Muscle of leg (tissue), 11 donors: ENCODE data around the gene GNB3. TPM values are rescaled to one million over a fixed set of nuclear protein-coding genes. Genes with fewer than 3 reads are reported as not detected.
"Not testable (repeated sequence)": the region's sequence is repeated elsewhere in the genome, so short reads cannot be mapped to it uniquely, and the experiment has no call there.

Experiments
- DNase-seq: peaks from one replicate; pipeline ENCODE4 v3.0.0; 2013
- H3K27ac ChIP-seq: one replicate; pipeline ENCODE4 v1.5.1; 2013; ENCODE audit warnings: mild to moderate bottlenecking, low read length, control low read depth
- H3K27me3 ChIP-seq: one replicate; pipeline ENCODE4 v1.6.1; 2013; ENCODE audit warnings: low read length; ENCODE audit not compliant: control insufficient read depth, insufficient read depth
- H3K36me3 ChIP-seq: one replicate; pipeline ENCODE4 v1.6.1; 2013; ENCODE audit warnings: low read length; ENCODE audit not compliant: control insufficient read depth, insufficient read depth
- H3K4me1 ChIP-seq: one replicate; pipeline ENCODE4 v1.6.1; 2013; ENCODE audit warnings: low read length; ENCODE audit not compliant: control insufficient read depth, insufficient read depth
- H3K4me3 ChIP-seq: one replicate; pipeline ENCODE4 v1.5.1; 2013; ENCODE audit warnings: low read length, control low read depth
- H3K9me3 ChIP-seq: replicated peaks from 2 replicates; pipeline ENCODE4 v1.6.1; 2013; ENCODE audit warnings: low read depth, low read length; ENCODE audit not compliant: control insufficient read depth
- WGBS: methylation state at CpG from one replicate; pipeline ENCODE4 v1.1.5; 2013; ENCODE audit warnings: missing lambda C conversion rate; ENCODE audit not compliant: insufficient coverage; 5-methylcytosine and 5-hydroxymethylcytosine counted together
- polyA plus RNA-seq, 8 donors: library from polyadenylated mRNA; unstranded; fragments of 120-200 nt; gene quantifications; one replicate each; pipeline versions ENCODE4 v1.2.1 to v1.2.3, GENCODE V29; 2013; ENCODE audit warnings: inconsistent platforms in 1 of 8, low replicate concordance in 1 of 8; ENCODE audit not compliant: insufficient read length in 8 of 8, insufficient read depth in 1 of 8
- total RNA-seq: library from RNA; stranded (reverse); fragments of 120-200 nt; gene quantifications from one replicate; pipeline ENCODE4 v1.2.4, GENCODE V29; 2013

GNB3 gene
- total and polyA plus RNA-seq, 9 donors, result 4.7 to 41.7 (median 22.4) TPM

DNA sequence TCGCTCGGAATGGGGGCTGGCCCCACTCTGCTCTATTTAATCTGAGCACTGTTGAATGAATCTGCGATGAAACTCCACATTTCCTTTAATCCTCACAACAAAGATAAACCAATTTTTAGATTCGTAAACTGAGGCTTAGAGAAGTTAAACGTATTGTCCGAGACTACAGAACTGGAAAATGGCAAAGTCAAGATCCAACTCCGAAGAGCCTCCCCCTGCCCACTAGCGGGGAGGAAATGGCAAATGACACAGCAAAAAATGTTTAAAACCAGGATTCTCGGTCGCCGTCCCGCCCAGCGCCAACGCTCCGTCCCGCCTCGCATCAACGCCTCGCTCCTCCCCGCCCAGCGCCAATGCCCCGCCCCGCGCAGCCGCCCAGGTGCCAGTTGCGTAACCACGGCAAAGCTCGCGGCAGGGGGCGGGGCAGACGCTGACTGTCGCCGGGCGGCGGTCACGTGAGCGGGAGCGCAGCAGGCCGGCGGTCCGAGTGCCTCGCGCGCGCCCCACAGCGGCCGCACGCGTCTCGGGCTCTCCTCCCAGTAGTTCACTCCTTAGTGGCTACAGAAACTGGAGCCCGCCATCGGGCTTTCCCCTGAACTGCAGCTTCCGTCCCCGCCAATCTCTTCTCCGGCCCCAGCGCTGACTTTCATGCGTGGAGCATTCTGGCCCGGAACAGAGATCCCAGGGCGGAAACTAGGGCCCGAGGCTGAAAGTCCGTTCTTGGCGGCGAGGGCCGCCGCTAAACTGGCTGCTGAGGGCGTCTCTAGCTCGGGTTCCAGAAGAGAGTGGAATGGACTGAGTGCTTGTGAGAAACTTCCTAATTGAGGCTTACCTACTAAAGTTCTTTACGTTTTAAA lies 50.3 kb downstream of the GNB3 start:
- peak overlapping the region; percentile 59 for H3K4me3 ChIP-seq
- no peaks in the 10 kb centered on the region for H3K9me3 ChIP-seq
- DNase-seq, result peak; percentile 99
- peaks cover 5% of the 10 kb centered on the region for H3K36me3 ChIP-seq
- under 1% methylated on average over 63 of the region's 68 CpGs for WGBS
- H3K27ac ChIP-seq, result peak overlapping the region; percentile 97
- H3K27me3 ChIP-seq, result no peaks in the 10 kb centered on the region
- peaks cover 8% of the 10 kb centered on the region for H3K4me1 ChIP-seq

DNA sequence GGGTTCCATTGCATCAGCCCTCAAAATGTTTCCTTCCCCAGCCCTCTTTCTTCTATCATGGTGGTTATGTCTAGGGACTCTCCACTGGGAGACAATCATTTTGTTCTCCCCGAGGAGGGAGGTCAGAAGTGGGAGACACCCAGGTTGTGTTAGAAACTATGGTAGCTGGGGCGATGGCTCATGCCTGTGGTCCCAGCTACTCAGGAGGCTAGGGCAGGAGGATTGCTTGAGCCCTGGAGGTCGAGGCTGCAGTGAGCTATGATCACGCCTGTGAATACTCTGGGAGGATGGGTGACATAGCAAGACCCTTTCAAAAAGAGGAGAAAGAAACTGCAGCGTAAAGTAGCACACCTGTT lies 50.9 kb downstream of the GNB3 start:
- 100% methylated on average over 1 of the region's 5 CpGs for WGBS
- H3K27me3 ChIP-seq, result no peaks in the 10 kb centered on the region
- no peak for DNase-seq
- H3K36me3 ChIP-seq, result peaks cover 5% of the 10 kb centered on the region
- peaks cover 8% of the 10 kb centered on the region for H3K4me1 ChIP-seq
- no peaks in the 10 kb centered on the region for H3K9me3 ChIP-seq
- peak overlapping the region; percentile 59 for H3K4me3 ChIP-seq
- H3K27ac ChIP-seq, result peak overlapping the region; percentile 97

DNA sequence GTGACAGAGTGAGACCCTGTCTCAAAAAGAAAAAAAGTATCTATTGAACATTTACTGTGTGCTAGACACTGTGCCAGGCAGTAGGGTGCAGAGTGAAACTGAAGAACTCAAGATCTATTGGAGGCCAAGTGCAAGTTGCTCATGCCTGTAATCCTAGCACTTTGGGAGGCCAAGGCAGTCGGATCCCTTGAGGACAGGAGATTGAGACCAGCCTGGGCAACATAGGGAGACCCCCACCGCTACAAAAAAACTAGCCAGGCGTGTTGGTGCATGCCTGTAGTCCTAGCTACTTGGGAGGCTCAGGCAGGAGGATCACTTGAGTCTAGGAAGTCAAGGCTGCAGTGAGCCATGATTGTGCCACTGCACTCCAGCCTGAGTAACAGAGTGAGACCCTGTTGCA lies 52.0 kb downstream of the GNB3 start:
- H3K27me3 ChIP-seq, H3K4me3 ChIP-seq, DNase-seq, H3K27ac ChIP-seq, H3K4me1 ChIP-seq, H3K36me3 ChIP-seq, H3K9me3 ChIP-seq: not testable (repeated sequence)
- 89% methylated on average over 3 of the region's 3 CpGs for WGBS

DNA sequence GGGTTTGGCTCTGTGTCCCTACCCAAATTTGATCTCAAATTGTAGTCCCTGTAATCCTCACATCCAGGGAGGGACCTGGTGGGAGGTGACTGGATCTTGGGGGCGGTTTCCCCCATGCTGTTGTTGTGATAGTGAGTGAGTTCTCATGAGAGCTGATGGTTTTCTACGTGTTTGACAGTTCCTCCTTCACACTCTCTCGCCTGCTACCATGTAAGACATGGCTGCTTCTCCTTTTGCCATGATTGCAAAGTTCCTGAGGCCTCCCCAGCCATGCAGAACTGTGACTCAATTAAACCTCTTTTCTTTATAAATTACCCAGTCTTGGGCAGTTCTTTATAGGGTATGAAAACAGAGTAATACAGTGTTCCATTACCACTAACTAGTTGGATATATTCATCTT lies 53.6 kb downstream of the GNB3 start:
- Histone ChIP-seq H3K27me3 (no peaks in the 10 kb centered on the region), H3K9me3 (no peaks in the 10 kb centered on the region), H3K36me3 (no peaks in the 10 kb centered on the region), H3K4me1 (peaks cover 8% of the 10 kb centered on the region), H3K4me3 (no peak overlapping the region), H3K27ac (no peak overlapping the region)
- no CpG with 5 or more reads among the region's 3 CpGs for WGBS
- no peak for DNase-seq

Other genes starting within 250 kb of the GNB3 start
- 142 TPM for gene CHD4, start 233.5 kb upstream of the GNB3 start, total RNA-seq
- gene CHD4, start 233.5 kb upstream of the GNB3 start, polyA plus RNA-seq, result 100 to 1,000 TPM; 138 to 193 (median 174) TPM
- gene LPAR5, start 205.0 kb upstream of the GNB3 start, total RNA-seq, result 0.58 TPM
- gene LPAR5, start 205.0 kb upstream of the GNB3 start, polyA plus RNA-seq, result 1 to 10 TPM; 1.0 to 2.9 (median 1.6) TPM
- gene ACRBP, start 193.5 kb upstream of the GNB3 start, total RNA-seq, result 1.4 TPM
- gene ACRBP, start 193.5 kb upstream of the GNB3 start, polyA plus RNA-seq, result 1 to 10 TPM; 1.7 to 4.3 (median 2.3) TPM
- gene ING4, start 177.8 kb upstream of the GNB3 start, total RNA-seq, result 59.5 TPM
- gene ING4, start 177.8 kb upstream of the GNB3 start, polyA plus RNA-seq, result 10 to 100 TPM; 45.9 to 59.9 (median 54.3) TPM
- 18.2 TPM for gene ZNF384, start 151.6 kb upstream of the GNB3 start, total RNA-seq
- gene ZNF384, start 151.6 kb upstream of the GNB3 start, polyA plus RNA-seq, result 10 to 100 TPM; 36.9 to 57.9 (median 49.7) TPM
- 0.49 TPM for gene PIANP, start 140.1 kb upstream of the GNB3 start, total RNA-seq
- 1 to 10 TPM; 2.4 to 8.4 (median 5.6) TPM for gene PIANP, start 140.1 kb upstream of the GNB3 start, polyA plus RNA-seq
- gene COPS7A, start 116.9 kb upstream of the GNB3 start, total RNA-seq, result 53.6 TPM
- 10 to 100 TPM; 59.0 to 68.7 (median 64.7) TPM for gene COPS7A, start 116.9 kb upstream of the GNB3 start, polyA plus RNA-seq
- 88.2 TPM for gene MLF2, start 87.8 kb upstream of the GNB3 start, total RNA-seq
- 100 to 1,000 TPM; 122 to 161 (median 148) TPM for gene MLF2, start 87.8 kb upstream of the GNB3 start, polyA plus RNA-seq
- 87.5 TPM for gene PTMS, start 74.6 kb upstream of the GNB3 start, total RNA-seq
- gene PTMS, start 74.6 kb upstream of the GNB3 start, polyA plus RNA-seq, result 100 to 1,000 TPM; 362 to 529 (median 482) TPM
- 0.18 TPM for gene LAG3, start 68.4 kb upstream of the GNB3 start, total RNA-seq
- 1 to 10 TPM in 3 of 8 donors, under 1 TPM in 5; 0.42 to 1.2 (median 0.67) TPM for gene LAG3, start 68.4 kb upstream of the GNB3 start, polyA plus RNA-seq
- gene CD4, start 51.4 kb upstream of the GNB3 start, total RNA-seq, result 3.1 TPM
- gene CD4, start 51.4 kb upstream of the GNB3 start, polyA plus RNA-seq, result 1 to 10 TPM; 5.0 to 9.7 (median 7.0) TPM
- 11.3 TPM for gene GPR162, start 19.1 kb upstream of the GNB3 start, total RNA-seq
- 10 to 100 TPM; 16.3 to 27.3 (median 20.6) TPM for gene GPR162, start 19.1 kb upstream of the GNB3 start, polyA plus RNA-seq
- gene P3H3, start 12.5 kb upstream of the GNB3 start, total RNA-seq, result 23.1 TPM
- gene P3H3, start 12.5 kb upstream of the GNB3 start, polyA plus RNA-seq, result 10 to 100 TPM; 33.6 to 70.5 (median 46.5) TPM
- gene CDCA3, start 10.4 kb downstream of the GNB3 start, total RNA-seq, result 14.0 TPM
- 10 to 100 TPM; 16.4 to 27.6 (median 21.3) TPM for gene CDCA3, start 10.4 kb downstream of the GNB3 start, polyA plus RNA-seq
- 60.2 TPM for gene USP5, start 11.2 kb downstream of the GNB3 start, total RNA-seq
- 10 to 100 TPM; 56.2 to 73.9 (median 65.9) TPM for gene USP5, start 11.2 kb downstream of the GNB3 start, polyA plus RNA-seq
- gene TPI1, start 26.6 kb downstream of the GNB3 start, total RNA-seq, result 1,287 TPM
- 1,000 to 10,000 TPM in 1 of 8 donors, 100 to 1,000 TPM in 7; 707 to 1,049 (median 940) TPM for gene TPI1, start 26.6 kb downstream of the GNB3 start, polyA plus RNA-seq
- 3.2 TPM for gene SPSB2, start 32.4 kb downstream of the GNB3 start, total RNA-seq
- gene SPSB2, start 32.4 kb downstream of the GNB3 start, polyA plus RNA-seq, result 1 to 10 TPM; 3.9 to 8.4 (median 6.8) TPM
- gene LRRC23, start 63.9 kb downstream of the GNB3 start, total RNA-seq, result 5.7 TPM
- gene LRRC23, start 63.9 kb downstream of the GNB3 start, polyA plus RNA-seq, result 10 to 100 TPM in 5 of 8 donors, 1 to 10 TPM in 3; 6.8 to 13.7 (median 11.0) TPM
- 4.3 TPM for gene ENO2, start 73.7 kb downstream of the GNB3 start, total RNA-seq
- 10 to 100 TPM in 1 of 8 donors, 1 to 10 TPM in 7; 6.4 to 10.2 (median 7.5) TPM for gene ENO2, start 73.7 kb downstream of the GNB3 start, polyA plus RNA-seq
- gene ATN1, start 87.0 kb downstream of the GNB3 start, total RNA-seq, result 11.1 TPM
- 100 to 1,000 TPM in 1 of 8 donors, 10 to 100 TPM in 7; 65.4 to 101 (median 90.2) TPM for gene ATN1, start 87.0 kb downstream of the GNB3 start, polyA plus RNA-seq
- not detected for gene RNU7-1, start 102.9 kb downstream of the GNB3 start, total RNA-seq
- gene RNU7-1, start 102.9 kb downstream of the GNB3 start, polyA plus RNA-seq, result not detected
- gene C12orf57, start 103.1 kb downstream of the GNB3 start, total RNA-seq, result 350 TPM
- gene C12orf57, start 103.1 kb downstream of the GNB3 start, polyA plus RNA-seq, result 100 to 1,000 TPM; 135 to 200 (median 182) TPM
- gene PTPN6, start 110.4 kb downstream of the GNB3 start, total RNA-seq, result 5.8 TPM
- 1 to 10 TPM; 4.0 to 8.1 (median 6.0) TPM for gene PTPN6, start 110.4 kb downstream of the GNB3 start, polyA plus RNA-seq
- 301 TPM for gene PHB2, start 129.7 kb downstream of the GNB3 start, total RNA-seq
- 100 to 1,000 TPM; 285 to 322 (median 310) TPM for gene PHB2, start 129.7 kb downstream of the GNB3 start, polyA plus RNA-seq
- 38.0 TPM for gene EMG1, start 130.0 kb downstream of the GNB3 start, total RNA-seq
- gene EMG1, start 130.0 kb downstream of the GNB3 start, polyA plus RNA-seq, result 10 to 100 TPM; 27.6 to 32.9 (median 30.6) TPM
- gene LPCAT3, start 177.6 kb downstream of the GNB3 start, total RNA-seq, result 7.8 TPM
- gene LPCAT3, start 177.6 kb downstream of the GNB3 start, polyA plus RNA-seq, result 10 to 100 TPM; 15.9 to 23.2 (median 19.1) TPM
- gene C1S, start 219.8 kb downstream of the GNB3 start, total RNA-seq, result 91.1 TPM
- 10 to 100 TPM; 56.2 to 94.2 (median 77.6) TPM for gene C1S, start 219.8 kb downstream of the GNB3 start, polyA plus RNA-seq